GM12865 (cell line): ENCODE results near the gene PRKCE.

Experiments
- DNase-seq: peaks from one replicate; pipeline ENCODE4 v3.0.0; 2010; ENCODE audit warnings: low read depth
- H3K4me3 ChIP-seq: 2 replicates; pipeline ENCODE4 v1.5.1; 2011; ENCODE audit warnings: mild to moderate bottlenecking, low read depth, low read length, control low read depth
- TF ChIP-seq, protein P1 (sequence below): IDR thresholded peaks from 2 replicates; pipeline ENCODE4 v1.5.1; 2011; ENCODE audit warnings: low read length, control low read depth, low read depth, inconsistent platforms; ENCODE audit not compliant: insufficient read depth; ENCODE audit errors: missing control alignments

Gene PRKCE

DNA sequence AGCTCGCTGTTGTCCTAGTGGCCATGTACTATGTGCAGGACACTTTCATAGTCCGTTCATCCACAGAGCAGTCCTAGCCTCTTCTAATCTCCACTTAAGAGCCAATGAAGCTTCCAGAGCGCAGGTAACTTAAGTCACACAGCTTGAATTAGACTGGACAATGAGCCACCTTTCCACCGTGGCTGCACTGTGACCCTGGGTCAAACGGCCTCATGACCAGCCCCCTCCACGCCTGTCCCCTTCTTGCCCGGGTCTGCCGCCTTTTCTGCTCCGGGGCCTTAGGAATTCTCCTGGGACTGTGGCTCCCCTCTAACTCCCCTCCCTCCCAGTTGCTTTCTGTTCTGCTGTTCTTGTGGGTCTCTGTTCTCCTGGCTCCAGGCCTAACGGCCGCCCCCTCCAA lies 8.4 kb upstream of the PRKCE start:
- DNase-seq = no peak
- peak overlapping the region; percentile 18 for H3K4me3 ChIP-seq
- TF ChIP-seq, protein P1, sequence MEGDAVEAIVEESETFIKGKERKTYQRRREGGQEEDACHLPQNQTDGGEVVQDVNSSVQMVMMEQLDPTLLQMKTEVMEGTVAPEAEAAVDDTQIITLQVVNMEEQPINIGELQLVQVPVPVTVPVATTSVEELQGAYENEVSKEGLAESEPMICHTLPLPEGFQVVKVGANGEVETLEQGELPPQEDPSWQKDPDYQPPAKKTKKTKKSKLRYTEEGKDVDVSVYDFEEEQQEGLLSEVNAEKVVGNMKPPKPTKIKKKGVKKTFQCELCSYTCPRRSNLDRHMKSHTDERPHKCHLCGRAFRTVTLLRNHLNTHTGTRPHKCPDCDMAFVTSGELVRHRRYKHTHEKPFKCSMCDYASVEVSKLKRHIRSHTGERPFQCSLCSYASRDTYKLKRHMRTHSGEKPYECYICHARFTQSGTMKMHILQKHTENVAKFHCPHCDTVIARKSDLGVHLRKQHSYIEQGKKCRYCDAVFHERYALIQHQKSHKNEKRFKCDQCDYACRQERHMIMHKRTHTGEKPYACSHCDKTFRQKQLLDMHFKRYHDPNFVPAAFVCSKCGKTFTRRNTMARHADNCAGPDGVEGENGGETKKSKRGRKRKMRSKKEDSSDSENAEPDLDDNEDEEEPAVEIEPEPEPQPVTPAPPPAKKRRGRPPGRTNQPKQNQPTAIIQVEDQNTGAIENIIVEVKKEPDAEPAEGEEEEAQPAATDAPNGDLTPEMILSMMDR = no peak

DNA sequence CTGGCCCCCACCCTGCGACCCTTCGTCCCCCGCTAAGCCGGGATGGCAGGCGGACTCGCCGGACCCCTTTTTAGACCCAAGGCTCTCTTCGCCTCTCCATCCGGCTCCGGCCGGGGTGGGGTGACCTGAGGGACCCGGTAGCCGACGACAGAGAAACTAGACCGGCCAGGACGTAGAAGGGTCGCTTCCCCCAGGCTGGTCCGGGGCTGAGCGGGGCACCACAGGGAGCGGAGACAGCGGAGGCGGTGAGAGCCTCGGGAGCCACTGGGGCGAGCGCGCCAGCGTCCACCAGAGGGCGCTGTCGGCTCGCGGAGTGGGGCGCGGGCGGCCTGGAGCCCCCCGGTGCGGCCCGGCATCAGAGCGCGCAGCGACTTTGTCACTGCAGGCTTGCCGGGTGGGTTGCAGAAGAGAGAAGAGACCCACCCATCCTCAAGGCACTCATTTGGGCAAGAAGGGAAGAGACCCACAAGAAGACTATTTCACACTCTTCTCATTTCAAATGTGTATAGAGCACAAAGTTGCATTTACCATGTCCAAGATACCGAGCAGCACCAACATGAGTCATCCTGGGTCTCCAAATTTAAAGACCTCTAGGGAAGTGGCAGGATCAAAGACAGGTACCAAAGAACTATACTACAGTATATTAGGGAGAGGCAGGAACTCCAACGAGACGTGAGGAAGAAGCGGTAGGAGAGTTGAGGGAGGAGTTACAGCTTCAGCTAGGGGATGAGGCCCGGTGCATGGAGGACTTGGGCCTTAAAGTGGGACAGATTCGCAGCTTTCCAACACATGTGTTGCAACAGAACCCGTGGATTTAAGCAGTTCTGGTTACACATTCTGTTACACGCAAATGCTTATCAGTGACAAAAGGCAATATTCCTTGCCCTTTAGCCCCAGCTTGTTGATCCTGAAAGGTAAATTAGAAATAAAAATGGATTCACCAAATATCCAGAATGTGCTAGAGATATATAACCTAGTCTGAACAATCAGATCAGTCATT lies 7.6 kb upstream of the PRKCE start:
- TF ChIP-seq, protein P1 = peak; percentile 88
- H3K4me3 ChIP-seq = peak overlapping the region; percentile 18
- peak; percentile 66 for DNase-seq

GRCh38 chr2:45646289-45646688 lies 5.2 kb upstream of the PRKCE start:
- TF ChIP-seq, protein P1 = no peak
- H3K4me3 ChIP-seq = no peak overlapping the region
- DNase-seq = no peak

GRCh38 chr2:45647356-45647755 lies 4.1 kb upstream of the PRKCE start:
- TF ChIP-seq, protein P1 = no peak
- H3K4me3 ChIP-seq = no peak overlapping the region
- no peak for DNase-seq

DNA sequence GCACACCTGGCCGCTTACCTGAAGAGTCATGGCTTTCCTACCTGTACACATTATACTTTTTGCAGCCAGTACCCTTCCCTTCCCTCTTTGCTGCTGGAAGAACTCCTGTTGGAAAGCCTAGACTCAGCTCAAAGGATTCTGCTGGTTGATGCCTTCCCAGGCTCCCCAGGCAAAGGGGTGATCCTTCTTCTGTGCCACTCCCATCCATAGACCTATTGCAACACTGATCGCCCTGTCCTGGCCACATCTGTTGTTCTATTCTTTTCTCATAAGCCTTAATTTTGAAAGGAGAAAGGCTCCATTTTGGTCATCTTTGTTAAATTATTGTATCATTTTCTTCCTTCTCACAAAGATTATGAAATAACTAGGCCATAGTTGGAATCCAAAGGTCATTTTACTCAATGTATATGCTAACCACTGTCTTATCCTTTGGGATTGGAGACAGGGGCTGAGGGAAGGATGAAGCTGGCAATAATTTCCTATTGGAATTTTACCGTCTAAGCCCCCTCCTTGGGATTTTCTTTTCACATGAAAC lies 3.4 kb upstream of the PRKCE start:
- no peak for DNase-seq
- TF ChIP-seq, protein P1 = no peak
- H3K4me3 ChIP-seq = no peak overlapping the region

GRCh38 chr2:45648636-45649035 lies 2.8 kb upstream of the PRKCE start:
- no peak overlapping the region for H3K4me3 ChIP-seq
- TF ChIP-seq, protein P1 = no peak
- DNase-seq = no peak
